NCI-H1436 treated with DMSO at 0.1 percent for 48 hours (cell line): ENCODE results near the gene CLIC3.
"Not testable (repeated sequence)": the region's sequence is repeated elsewhere in the genome, so short reads cannot be mapped to it uniquely, and the experiment has no call there.

Experiments
- DNase-seq: peaks from one replicate; lab custom pipeline; 2025; lab: John Stamatoyannopoulos, UW

CLIC3 gene

DNA sequence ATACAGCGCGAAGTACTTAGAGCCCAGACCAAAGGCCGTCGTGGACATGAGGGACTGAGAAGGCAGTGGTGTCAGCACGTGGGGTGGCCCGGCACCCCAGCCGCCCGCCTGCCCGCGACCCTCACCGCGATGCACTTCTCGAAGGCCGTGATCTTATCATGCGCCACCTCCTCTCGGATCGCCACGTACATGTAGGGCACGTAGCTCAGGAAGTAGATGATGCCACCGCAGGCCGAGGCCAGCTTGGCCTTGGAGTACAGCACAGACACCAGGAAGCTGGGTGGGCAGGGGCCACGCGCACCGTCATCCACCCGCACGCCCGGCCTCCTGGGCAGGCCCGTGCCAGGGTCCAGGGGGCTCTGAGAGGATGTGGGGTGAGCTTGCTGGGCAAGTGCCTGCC is 20.7 kb upstream of the CLIC3 start:
- no peak for DNase-seq

DNA sequence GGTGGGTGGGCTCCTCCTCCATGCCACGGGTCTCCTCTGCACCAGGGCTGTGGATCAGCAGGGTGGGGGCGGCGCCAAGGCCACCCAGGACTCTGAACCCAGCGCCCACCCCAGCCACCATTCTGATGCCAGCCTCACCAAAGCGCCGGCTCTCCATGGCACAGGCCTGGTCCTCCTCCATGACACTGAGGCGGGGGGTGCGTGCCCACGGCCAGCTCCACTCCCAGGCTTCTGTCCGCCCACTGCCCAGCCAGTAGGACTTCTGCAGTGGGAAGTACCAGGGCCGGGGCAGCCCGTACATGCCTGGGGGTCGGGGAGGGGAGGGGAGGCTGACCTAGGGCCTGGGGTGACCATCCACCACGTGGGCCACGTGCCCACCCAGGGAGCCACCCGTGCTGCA is 20.1 kb upstream of the CLIC3 start:
- DNase-seq: no peak

DNA sequence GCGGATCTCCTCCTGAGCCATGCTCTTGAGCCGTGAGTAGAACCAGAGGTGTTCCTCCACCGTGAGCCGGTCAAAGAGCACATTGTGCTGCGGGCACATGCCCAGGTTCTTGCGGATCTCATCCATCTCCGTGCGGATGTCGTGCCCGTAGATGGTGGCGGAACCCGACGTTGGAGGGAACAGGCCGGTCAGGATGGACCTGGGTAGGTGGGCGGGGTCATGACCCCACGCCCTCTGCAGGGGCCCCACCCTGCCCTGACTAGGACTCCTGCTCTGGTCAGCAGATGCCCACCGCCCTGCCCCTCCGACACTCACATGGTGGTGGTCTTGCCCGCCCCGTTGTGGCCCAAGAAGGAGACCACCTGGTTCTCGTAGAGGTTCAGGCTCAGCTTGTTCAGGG is 19.6 kb upstream of the CLIC3 start:
- DNase-seq: no peak

DNA sequence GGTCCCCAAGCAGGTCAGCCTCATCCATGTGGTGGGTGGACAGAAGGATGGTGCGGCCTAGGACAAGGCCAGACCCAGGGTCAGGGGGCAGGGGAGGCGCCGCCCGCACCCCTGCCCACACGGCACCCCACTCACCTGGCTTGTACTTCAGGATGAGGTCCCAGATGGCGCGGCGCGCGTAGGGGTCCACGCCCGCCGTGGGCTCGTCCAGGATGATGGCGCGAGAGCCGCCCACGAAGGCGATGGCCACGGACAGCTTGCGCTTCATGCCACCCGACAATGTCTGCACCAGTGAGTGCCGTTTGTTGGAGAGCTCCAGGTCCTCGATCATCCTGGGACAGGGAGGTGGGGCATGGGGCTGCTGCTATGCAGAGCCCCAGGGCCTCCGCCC is 19.2 kb upstream of the CLIC3 start:
- DNase-seq: no peak

DNA sequence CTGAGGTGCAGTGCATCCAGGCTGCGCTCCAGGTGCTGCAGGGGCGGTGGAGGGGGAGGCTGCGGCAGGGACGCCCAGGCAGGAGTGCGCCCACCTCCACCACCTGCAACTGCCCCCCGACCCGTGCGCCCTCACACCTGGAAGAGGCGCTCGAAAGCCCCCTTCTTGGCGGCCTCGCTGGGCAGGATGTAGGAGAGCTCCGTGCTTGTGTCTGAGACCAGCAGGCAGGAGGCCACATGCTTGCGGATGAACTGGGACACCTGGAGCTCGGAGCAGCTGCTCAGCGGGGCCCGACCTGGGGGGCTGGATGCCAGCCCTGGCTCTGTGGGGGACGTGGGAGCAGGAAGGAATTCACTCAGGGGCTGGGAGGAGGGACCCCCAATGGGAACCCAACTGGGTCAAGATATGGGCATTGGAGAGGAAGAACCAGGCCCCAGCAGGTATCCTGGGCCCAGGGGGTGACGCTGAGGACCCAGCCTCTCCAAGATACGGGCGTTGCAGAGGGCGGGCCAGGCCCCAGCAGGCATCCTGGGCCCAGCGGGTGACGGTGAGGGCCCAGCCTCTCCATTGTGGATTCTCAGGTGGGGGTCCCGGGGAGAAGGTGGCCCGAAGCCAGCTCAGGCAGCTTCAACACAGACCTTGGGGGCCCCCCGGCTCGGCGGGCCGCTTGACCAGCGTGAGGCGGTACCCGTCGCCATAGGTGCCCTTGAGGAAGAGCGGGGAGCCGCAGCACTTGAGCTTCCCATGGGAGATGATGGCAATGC is 18.6 kb upstream of the CLIC3 start:
- DNase-seq: no peak

DNA sequence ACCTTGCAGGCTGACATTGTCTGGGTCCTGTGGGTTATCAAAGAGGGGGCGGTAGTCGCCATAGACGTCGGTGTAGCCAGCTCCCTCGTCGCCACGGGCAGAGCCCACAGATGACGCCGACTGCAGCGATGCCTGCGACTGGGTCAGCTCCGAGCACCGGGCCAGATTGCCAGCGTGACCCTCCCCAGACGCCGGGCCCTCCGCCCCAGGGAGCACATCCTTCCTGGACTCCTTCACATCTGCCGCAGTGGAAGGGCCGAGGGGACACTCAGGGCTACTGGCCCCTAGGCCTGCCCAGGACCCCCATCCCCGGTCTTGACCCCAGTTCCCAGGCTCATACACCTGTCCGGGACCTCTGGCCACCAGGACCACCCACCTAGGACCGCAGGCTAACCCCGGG is 17.8 kb upstream of the CLIC3 start:
- no peak for DNase-seq

DNA sequence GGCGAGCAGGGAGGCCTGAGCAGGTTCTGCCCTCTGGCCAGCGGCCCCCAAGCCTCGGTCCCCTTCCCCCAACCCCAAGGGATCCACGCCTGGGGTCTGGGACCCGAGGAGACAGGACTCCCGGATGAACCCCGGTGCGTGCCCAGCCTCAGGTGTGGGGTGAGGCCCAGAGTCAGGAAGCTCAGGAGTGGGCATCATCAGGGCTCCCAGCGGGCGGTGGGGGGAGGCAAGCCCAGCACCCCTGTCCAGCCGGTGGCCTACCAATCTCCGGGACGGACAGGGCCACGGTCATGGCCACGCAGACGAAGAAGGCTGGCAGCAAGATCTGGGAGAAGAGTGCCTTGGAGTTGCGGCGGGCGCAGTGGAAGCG is 17.2 kb upstream of the CLIC3 start:
- DNase-seq: no peak

DNA sequence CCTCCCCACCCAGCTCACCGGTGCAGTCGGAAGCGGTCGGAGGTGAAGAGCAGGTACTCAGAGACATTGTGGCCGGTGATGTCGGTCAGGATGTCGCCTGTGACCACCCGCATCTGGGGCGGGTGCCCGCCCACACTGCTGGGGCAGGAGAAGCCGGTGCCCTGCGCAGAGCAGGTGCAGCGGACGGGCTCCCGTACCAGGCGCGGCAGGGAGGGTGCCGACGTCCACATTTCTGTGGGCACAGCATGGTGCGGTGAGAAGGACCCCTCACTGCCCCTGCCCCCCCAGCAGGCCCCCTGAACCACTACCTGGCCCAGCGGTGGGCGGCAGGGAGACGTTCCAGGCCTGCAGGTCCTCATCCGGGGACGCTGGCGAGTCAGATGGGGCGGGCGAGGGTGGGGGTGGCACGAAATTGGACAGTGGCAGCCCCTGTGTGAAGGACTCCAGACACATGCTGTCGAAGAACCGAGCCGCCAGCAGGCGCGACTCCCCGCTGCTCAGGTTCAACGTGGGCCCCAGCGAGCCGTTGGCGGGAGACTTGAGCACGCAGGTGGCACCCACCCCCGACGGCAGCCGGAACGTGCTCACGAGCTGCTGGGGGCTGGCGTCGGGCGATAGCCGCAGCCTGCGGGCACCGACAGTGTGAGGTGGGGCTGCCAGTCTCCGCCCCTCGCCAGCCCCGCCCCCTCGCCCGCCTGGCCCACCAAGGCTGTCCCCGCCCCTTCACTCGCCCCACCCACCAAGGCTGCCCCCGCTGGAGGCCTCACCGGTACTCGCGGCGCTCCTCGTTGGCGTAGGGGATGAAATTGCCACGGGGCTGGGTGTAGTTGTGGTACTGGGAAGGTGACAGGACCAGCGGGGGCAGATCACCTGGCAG is 16.6 kb upstream of the CLIC3 start:
- no peak for DNase-seq

DNA sequence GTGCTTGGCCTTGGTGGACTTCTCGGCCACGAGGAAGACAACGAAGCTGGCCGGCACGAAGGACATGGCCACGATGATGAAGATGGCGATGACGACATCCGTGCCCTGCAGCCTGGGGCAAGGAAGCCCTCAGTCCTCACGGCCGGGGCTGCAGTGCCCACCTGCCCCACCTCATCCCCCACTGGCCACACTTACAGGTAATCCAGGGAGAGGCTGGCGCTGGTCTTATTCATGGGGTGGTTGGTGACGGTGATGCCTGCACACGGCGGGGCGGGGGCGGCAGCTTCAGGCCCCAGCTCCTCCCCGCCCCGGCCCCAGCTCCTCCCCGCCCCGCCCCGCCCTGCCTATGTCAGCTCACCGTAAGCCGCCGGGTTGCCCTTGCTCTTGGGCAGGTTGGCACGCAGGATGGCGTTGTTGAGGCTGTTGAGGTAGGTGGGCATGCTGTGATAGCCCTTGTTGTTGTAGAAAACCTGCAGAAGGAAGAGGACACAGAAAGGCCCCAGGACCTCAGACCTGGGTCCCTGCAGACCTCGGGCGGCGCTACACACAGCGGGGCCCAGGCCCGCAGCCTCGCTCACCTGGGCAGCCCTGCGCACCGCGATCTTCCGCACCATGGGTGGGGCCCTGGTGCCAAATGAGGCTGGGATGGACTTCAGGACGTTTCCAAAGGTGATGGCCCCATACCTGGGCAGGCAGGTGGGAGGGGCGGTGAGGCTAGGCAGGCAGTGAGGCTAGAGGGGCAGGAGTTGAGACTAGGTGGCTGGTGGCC is 15.7 kb upstream of the CLIC3 start:
- no peak for DNase-seq

DNA sequence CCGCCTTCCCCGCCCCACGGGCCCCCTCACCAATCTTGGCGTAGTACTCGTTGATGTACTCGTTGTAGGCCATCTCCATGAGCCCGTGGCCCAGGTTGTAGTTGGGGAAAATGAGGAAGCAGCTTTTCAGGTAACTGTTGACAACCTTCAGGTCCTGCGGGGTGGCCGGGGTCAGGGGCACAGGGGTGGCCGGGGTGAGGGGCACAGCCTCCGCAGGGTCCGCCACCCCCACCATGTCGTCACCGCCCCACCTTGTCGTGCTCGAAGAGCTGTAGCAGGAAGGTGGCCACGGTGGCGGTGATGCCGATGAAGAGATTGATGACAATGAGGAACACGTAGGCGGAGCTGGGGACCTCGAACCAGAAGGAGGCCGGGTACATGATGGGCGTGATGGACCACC is 14.8 kb upstream of the CLIC3 start:
- no peak for DNase-seq

DNA sequence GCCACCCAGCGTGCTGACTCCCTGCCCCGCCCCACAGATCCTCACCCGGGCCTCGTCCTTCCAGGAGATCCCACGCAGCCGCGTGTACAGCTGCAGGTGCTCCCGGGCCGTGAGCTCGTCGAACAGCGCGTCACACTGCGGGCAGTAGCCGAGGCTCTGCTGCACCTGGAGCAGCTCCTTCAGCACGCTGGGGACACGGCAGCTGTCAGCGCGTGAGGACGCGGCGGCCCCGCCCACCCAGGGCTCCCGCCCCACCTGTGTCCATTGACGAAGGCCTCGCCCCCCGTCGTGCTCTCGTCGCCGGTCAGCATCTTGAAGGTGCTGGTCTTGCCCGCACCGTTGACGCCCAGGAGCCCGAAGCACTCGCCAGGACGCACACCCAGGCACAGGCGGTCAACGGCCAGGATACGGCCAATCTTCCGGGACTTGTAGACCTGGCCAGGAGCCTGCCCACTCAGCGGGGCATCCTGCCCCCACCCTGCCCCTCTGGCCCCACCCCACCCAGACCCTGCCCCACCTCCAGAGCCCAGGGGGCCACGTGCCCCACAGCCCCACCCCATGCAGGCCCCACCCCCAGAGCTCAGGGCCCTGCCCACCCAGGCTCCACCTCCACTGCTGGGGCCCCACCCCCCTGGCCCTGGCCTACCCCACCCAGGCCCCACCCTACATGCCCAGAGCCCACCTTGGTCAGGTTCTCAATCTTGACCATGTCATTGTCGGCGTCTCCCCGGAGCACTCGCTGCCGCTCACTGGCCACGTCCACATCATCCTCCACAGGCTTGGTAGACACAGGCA is 13.8 kb upstream of the CLIC3 start:
- DNase-seq: no peak

DNA sequence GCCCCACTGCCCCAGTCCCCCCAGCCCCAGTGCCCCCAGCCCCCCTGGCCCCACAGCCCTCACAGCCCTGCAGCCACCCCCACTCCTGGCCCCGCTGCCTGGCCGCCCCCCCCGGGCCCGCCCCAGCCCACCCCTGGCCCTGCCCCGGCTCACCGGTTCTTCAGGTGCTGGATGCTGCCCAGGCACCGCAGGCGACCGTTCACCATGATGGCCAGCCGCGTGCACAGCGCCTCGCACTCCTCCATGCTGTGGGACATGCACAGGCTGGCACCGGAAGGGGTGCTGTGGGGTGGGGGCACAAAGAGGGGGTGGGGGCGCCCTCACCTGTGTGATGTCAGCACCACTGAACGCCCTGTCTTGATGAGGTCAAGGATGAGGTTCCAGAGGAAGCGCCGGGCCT is 12.8 kb upstream of the CLIC3 start:
- DNase-seq: no peak

DNA sequence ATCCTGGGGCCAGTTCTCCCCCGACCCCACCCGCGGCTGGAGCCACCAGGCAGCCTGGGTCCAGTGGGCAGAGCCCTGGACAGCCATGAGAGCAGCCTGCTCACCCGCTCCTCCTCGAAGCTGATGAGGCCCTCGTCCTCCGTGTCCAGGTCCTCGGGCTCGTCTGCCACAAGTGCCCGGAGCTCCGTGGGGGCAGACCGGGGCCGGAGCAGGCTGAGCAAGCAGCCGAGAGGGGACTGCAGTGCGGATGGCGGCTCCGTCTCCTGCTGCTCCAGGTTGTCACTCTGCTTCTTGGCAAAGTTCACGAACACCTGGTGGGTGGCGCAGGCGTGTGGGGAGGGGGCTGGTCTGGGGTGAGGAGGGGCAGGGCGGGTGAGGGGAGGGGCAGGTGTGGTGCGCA is 11.9 kb upstream of the CLIC3 start:
- no peak for DNase-seq

DNA sequence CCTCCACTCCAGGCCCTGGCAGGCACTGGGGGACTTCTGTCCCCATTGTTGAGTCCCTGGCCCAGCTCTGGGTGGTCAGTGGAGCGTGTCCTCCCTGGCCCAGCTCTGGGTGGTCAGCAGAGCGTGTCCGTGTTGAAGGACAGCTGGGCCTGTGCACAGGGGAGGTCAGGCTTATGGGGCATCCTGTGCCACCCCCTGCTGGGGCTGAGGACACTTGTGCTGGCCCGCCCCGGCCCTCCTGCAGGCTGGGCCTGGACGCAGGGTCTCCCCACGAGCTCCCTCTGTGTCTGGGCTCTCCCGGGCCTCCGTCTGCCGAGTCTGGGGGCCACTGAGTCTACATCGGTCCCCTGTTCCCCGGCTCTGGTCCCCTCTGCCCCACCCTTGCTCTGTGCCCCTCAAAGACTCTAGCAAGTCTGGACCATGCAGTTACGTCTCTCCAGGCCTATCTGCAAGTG is 11.5 kb upstream of the CLIC3 start:
- no peak for DNase-seq

DNA sequence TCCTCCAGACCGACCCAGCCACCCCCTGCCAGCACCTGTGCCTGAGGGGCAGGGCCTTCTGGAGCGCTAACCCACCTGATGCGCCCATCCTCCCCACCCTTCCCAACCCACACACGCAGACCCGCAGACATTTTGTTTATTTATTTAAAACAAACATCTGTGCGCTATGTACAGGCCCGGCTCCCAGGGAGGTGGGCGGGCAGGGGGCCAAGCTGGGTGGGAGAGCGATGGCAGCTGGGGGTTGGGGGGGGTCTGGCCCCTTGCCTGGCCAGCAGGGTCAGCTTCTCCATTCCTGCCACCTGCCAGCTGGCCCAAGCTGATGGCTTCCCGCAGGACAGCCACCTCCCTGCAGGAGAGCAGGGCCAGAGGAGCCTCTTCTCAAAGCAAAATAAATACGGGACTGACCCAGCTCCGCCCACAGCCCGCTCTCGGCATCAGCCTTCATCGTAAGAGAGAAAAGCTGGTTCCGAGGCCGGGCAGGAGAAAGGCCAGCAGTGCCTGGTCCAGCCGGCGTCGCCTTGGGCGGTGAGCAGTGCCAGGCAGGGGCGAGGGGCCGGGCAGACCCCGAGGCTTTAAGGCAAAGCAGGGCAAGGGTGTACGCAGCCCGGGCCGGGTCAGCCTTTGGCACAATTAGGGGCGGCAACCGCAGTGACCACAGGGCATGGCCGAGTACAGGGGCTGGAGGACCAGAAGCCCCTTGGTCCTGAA is 10.9 kb upstream of the CLIC3 start:
- DNase-seq: no peak

DNA sequence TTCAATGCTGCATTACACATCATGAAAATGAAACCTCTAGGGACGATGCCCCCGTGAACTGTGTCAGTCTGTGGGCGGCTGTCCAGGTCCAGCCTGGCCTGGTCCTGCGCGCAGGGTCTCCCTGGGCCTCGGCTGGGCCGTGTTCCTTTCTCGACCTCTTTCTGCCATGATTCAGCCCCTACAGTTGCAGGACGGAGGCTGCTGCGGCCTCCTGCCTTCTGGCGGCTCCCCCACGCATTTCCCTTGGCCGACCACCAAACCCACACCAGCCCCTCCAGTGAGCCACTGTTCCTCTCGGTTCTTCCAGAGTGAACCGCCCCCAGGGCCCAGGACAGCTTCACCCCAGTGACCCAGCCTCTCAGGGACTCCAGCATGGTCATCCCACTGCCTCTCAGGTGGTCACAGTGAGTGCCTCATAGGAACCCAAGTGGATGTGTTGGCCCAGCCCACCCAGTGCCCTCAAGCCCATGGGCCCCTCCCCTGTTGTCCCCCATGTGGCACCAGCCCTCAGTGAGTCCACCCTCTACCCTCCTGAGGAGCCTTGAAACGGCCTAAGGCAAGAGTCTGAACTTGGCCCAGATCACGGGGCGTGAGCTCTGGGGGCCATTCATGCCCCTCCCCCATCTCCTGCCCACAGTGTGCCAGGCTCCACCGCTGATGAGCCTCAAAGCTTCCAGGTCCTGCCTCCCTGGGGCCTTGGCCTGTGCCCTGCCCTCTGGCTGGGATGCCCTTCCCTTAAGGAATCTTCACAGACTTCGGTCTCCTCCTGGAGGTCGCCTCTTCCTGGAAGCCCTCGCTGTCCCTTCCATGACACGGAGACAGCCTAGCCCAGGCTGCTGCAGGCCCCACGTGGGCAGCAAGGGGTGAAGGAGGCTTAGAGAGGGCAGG is 10.0 kb upstream of the CLIC3 start:
- DNase-seq: no peak

DNA sequence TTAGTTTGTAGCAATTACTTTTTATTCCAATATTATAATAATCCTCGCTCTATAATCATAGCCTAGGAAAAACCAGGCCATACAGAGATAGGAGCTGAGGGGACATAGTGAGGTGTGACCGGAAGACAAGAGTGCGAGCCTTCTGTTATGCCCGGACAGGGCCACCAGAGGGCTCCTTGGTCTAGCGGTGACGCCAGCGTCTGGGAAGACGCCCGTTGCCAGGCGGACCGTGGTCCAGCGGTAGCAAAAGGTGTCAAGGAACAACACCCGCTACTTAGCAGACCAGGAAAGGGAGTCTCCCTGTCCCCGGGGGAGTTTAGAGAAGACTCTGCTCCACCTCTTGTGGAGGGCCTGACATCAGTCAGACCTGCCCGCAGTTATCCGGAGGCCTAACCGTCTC is 7.9 kb upstream of the CLIC3 start:
- DNase-seq: not testable (repeated sequence)

DNA sequence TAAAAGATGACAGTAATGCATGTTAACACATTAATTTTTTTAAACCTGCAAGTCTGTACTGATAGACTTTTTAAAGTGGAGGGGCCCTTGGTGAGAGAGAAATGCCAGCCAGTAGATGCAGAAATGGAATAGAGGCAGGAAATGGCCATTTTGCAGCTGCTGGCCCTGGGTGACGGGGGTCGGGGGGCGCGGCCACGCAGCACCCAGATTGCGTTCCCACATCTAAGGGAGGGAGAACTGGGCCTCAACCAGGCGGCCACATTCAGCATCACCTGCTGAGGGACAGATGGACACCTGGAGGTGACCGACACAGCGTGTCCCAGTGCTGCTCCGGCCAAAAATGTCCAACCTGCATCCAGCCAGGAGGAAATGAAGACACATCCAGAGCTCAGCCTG is 6.3 kb upstream of the CLIC3 start:
- DNase-seq: no peak

DNA sequence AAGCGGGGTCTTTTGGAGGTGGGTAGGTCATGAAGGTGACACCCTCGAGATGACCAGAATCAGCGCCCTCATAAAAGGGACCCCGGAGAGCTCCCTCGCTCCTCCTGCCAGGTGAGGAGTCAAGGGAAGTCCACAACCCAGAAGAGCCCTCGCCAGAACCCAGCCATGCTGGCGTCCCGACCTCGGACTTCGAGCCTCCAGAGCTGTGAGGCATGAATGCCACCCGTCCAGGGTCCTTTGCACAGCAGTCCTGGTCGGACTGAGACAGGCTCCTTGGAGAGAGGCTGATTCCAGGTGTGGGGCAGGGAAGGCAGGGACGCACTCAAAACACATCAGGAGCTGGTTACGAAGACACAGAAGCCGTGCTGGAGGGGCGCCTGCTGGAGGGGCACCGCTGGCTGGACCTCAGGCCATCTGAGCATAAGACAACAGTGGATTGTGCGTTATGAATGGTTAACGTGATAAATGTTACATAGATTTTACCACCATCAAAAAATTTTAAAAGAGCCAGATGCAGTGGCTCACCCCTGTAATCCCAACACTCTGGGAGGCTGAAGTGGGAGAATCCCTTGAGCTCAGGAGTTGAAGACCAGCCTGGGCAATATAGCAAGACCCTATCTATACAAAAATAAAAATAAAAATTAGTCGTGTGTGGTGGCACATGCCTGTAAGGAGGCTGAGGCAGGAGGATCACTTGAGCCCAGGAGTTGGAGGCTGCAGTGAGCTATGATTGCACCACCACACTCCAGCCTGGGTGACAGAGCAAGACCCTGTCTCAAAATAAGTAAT is 5.7 kb upstream of the CLIC3 start:
- DNase-seq: no peak
